Activated CD4-positive, alpha-beta T cell treated with anti-CD3 and anti-CD28 coated beads, Interleukin-2, amount 50 U/mL, for 1 hour (primary cell): ENCODE data around the gene JCAD.
"Not testable (repeated sequence)": the region's sequence is repeated elsewhere in the genome, so short reads cannot be mapped to it uniquely, and the experiment has no call there.

Source experiments
- DNase-seq: peaks from one replicate; pipeline ENCODE4 v3.0.0-alpha.2; 2020

Gene JCAD

DNA sequence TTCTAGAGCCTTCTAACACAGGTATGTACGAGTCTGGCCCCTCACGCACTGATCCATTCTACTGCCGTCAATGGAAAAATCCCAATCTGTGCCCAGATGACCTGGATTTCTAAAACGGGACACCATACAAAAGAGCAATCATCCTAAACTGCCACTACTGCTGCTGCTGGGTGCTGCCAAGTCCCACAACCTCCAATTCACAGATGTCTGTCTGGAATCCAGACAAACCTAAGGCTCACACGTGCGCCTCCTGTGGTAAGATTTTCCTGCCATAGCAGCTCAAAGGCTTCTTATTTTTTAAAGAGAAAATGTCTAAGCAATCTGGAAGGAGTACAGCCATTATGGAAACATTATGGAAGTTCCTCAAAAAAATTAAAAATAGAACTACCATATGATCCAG lies 40.9 kb downstream of the JCAD start:
- DNase-seq: no peak

DNA sequence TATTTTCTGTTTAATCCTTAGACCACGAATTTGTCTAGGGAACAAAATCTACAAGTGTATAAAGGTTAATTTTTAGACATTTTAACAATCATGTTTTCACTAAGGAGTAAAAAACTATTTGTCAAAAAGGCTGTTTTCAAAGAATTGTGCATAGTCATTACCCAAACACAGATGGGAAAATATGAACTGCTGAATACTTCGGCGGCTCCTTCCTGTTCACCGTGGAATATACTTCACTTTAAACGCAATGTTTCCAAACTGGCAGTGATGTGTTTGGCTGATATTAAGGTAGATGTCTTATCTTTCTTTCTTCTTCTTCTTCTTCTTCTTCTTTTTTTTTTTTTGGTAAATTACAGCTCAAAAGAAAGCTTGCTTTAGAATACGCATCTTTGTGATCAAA lies 41.4 kb downstream of the JCAD start:
- no peak for DNase-seq

DNA sequence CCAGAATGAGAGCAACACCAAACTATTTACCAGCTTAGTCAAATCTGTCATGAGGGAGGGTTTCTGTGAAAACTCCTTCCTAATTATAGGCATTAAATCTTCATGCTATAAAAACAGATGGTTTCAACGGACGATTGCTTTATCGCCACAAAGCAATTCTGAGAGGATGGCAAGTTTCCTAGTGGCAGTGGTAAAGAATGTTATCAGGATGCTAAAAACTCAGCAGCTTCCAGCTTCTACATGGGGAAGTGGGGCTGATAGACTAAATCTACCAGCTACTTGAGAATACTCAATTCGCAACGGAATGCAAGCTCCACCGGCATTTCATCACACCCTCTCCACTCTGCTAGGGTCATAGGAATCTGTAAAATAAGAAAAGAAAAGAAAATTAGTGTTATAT lies 41.8 kb downstream of the JCAD start:
- DNase-seq: no peak

DNA sequence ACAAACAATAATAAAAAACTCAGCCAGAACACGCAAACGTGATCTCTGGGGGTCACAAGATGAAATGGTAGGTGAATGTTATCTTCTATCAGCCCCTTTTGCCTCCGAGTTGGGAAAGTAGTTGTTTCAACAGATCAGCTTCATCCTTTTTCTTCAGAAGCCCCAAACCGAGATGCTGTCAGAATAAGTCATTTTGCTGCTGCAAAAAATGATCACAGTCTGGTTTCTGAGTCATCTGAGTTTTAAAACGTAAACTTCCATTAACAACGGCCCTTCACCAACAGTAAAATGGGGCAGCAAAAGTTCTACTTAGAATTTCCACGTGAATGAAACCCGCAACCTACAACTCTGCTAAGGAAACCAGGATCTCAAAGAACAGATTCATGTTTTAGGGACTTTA lies 44.9 kb downstream of the JCAD start:
- no peak for DNase-seq

DNA sequence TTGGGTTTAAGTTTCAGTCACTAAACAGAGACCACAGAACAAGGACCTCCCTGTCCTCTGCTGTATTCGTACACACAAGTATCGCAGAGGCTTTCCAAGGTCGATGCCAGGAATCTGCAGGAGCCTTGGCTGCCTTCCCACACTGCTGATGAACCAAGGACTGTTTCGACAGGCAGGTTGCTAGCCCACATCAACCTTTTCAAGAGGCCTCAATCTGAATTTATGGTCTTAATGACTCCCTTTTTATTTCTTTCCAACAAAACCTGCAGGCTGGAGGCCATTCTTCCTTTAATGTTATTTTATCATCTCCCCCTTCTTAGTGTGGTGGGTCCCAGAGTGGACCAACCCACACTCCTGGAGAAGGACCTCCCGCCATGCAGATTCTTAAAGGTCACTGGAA lies 45.6 kb downstream of the JCAD start:
- DNase-seq: no peak

DNA sequence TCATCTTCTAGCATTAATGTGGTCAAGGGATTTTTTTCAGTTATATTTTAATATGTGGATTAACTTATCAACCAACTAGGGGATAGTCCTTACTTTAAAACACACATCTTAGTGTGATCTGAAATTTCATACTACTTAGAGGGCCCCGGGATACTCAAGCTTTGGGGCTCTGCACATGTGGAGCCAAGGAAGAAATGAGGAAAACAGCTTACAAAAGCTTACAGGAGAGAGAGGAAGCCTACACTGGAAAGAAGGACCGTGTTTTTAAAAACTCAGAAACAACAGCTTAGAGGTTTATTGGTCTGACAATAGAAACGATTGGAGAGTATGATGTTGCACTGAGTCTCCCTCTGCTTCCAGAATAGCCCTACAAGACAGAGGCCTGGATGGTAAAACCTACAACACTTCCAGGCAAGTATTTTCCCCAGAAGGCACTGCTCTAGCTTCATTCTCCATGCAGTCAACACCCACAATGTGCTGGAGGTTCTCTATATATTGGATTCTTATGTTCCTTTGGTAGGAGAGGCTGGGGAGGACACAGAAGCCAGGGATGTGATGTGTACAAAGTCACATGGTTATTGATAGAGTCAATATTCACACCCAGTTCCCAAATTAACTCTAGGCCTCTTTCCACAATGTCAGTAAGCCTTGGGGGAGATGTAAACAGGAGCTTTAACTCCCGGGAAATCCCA lies 47.3 kb downstream of the JCAD start:
- no peak for DNase-seq

DNA sequence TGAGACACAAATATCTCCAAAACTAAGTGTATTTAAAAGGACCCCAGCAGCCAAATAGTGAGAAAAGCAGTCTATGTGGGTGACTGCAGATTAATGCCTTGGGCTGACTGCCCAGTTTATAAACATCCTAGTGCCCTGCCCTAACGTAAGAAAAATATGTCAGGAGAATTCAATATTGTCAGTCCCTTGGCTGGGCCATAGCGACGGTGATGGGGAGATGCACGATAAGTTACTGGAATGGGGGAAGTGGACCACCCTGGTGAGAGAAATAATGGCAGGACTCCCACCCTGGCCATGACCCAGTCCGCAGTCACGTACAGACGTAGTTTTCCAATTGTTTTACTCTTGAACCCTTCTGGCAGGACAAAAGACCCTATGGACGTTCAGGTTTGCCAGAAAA lies 48.0 kb downstream of the JCAD start:
- no peak for DNase-seq

DNA sequence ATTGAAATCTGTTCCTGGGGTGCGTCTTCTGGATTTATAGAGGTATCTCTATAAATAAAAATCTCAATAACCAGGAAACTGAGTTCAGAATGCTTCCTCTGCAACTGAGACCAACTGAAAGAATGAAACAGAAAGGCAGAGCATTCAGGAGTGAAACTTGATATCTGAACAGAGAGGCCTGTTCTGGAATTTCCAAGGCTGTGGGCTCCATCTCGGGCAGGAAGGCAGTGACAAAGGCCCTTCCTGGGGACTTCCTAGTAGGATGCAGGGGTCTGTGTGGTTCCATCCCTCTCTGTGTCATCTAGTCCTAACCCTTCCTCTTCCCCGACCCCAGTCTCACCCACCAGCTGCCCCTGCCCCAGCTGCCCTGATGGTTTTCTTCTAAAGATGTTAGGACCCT lies 52.0 kb downstream of the JCAD start:
- DNase-seq: no peak

DNA sequence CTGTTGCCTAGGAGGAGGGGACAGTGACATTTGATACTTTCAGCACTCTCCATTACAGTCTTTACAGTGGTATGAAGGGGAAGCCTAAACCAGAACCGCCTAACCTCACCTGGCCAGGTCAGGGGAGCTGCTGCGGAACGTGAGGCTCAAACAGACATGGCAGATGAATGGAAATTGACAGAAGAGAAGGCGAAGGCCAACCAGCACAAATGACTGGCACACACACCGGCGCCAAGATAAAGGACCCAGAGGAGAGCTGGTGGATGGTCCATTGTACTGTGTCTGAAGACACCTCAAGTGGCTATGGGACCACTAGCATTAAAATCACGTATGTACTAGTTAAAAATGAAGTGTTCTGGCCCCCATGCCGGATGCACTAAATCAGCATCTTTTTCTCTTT lies 53.0 kb downstream of the JCAD start:
- no peak for DNase-seq

DNA sequence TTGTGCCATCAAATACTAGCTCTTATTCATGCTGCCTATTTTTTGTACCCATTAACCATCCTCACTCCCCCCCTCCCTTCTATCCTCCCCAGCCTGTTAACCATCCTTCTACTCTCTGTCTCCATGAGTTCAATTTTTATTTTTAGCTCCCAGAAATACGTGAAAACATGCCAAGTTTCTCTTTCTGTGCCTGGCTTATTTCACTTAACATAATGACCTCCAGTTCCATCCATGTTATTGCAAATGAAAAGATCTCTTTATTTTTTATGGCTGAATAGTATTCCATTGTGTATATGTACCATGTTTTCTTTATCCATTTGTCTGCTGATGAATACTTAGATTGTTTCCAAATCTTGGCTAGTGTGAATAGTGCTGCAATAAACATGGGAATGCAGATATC lies 54.3 kb downstream of the JCAD start:
- DNase-seq: not testable (repeated sequence)

DNA sequence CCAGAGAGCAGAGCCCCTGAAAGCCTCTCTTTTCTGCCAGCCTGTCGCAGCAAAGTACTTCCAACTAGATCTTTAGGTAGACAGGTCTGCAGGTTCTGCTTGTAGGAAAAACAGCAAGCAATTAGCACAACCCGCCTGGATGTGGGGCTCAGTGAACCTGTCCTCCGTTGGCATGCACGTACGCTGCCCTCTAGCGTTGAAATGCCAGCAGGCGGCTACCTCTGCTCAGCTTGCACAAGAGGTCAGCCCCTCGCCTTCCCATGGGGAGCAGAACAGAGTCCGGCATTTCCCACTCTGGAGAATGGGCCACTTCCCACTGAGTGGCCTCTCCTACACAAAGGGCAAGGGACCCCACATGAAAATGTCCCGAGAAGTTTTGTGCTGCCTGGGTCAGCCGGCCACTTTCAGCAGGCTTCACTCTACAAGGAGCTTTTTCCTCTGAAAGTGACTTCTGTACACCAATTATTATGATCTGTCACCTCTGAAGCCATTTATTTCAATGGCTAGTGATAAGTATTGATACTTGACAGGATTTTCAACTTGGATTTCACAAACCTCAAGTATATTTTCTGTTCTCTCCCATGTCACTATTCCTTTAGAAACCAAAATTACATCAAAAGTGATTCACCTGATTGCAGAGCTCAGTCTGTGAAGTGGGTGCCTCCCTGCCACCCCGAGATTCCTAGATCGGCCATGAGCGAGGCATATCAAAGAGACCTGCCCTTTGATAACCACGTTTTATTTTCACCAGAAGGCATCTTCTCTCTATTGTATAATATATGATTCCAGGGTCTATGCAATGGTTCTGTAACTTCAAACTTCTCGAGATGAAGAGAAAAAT lies 56.7 kb downstream of the JCAD start:
- DNase-seq: peak; percentile 58

DNA sequence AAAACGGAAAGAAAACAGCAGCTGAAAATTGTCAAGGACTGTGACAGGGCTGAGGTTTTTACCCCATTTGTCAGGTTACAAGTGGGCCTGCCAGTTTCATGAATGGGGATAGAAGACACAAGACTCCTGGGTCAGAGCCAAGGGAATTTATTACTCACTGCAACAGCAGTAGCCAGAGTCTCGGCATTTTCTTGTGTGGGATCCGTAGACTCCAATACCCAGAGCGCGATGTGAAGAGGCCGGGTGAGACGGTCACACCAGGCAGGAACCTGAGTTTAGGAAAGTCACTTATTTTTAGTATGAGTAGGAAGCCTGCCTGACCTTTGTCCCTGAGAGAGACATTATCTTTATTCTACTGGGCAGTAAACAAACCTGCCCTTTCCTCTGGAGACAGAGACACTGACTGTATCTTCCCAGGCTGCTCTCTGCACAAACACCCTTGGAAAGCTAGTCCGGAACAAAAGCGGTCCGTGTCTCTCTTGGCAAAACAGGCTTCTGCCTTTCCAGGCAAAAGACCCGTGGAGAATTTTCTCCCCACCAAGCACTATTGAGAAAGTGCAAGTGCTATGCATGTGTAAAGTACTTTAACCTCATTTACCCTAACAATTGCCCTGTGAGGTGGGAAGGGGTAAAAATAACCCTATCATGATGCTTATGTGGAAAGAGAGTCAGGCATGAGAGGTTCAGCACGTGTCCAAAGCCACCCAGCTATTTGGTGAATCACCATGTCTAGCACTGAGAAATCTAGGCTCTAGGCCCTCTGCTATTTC lies 58.4 kb downstream of the JCAD start:
- no peak for DNase-seq

DNA sequence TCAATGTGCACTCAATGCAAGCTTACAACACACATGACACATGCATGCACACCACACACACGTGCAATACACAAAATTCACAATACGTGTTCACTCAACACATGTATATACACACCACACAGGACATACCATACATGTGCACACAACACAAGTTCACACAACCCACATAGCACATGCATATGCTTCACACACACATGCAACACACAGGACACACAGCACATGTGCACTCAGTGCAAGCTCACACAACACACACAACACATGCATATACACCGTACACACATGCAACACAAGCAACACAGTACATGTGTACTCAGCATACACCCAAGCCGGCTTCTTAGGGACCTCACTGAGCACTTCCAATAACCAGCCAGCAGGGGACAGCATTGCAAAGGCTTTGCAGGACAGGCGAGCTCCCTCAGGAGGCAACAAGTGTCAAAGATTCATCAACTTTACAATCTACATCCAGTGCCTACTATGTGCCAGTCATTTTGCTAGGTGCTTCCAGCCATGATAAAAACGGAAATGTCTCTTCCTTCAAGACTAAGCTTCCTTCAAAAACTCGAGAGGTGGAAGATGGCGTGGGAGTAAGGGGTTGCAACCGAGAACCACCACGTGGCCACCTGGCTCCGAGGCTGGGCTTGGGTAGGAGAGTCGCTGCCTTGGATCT lies 61.1 kb downstream of the JCAD start:
- peak; percentile 74 for DNase-seq

DNA sequence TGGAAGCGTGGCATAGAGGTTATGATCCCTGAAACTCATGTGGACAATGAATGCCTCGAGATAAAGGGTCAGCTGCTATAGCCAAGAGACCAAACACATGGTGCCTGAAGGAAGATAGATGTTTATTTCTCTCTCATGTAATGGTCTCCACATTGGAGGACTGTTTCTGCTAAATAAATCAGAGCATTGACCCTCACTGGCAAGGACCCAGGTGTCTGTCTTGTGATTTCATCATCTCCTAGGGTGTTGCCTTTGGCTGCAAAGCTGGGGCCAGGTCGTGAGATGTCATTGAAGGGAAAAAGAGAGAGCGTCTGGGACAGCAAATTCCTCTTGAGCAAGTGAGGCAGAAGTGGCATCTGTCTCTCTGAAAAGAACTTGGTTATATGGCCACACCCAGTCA lies 64.6 kb downstream of the JCAD start:
- no peak for DNase-seq

DNA sequence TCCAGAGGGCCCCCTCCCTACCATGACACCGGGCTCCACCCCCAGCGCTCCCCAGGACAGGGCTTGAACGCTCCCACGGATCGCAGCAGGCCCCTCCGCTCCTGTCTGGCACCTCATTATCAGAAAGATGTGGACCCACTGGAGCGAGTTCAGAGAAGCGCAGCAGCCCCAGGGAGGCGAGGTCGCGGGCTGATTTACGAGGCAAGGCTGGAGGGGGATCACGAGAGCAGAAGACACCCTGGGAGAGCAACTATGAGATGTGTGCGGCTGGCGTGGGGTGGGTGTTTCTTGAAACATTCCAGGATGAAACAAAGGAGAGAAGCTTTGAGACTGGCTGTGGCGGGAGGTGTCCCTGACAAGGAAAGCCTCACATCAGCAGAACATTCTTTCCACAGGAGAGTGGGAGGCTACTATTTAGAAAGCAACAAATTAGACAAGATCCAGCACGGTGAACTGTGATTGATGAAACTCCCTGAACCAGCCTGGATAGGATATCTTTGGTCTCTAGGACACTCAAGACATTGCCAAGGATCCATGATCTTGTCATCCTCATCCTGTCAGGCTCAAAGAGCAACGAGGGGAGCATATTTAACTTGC lies 66.0 kb downstream of the JCAD start:
- no peak for DNase-seq

DNA sequence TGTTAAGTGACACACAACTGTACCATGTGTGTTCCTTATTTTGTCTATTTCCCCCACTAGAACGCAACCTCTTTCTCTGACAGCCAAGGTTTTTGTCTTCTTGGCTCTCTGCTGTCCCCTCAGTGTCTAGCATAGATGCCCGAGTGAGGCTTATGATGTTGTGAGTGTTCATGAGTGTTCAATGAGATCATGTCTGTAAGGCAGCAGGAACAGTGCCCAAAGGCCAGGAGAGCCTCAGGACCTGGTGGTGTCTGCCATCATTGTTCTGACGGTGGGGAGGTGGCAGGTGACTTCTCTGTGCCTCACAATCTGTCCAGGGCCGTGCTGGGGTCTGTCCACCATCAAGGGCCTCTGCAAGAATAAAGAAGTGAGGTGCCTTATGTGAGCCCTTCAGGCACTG lies 66.5 kb downstream of the JCAD start:
- DNase-seq: no peak

DNA sequence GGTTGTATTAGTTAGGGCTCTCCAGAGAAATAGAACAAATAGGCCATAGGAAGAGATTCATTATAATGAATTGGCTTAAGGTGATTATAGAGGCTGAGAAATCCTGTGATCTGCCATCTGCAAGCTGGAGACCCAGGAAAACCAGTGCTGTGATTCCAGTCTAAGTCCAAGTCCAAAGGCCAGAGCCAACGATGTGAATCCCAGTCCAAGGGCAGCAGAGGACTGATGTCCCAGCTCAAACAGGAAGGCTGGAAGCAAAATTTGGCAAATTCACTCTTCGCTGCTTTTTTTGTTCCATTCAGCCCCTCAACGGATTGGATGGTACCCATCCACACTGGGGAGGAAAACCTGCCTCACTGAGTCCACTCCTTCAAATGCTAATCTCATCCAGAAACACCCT lies 68.0 kb downstream of the JCAD start:
- DNase-seq: no peak

DNA sequence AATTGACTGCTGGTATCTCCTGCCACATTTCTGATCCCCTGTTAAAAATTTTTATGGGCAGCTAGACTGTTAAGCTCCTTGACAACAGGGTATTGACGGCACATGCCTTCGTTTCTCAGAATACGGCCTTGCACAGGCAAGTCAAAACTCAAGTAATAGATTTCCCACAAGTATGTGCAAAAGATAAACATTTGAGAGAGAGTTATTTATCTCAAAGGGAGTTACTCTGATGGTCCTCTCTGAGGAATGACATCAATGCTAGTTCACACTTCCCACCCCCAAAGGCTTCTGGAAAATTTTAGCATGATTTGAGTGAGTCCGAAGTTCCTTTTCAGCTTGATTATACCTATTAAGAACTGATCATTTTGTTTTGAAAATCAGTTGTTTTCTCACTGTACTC lies 71.9 kb downstream of the JCAD start:
- no peak for DNase-seq

DNA sequence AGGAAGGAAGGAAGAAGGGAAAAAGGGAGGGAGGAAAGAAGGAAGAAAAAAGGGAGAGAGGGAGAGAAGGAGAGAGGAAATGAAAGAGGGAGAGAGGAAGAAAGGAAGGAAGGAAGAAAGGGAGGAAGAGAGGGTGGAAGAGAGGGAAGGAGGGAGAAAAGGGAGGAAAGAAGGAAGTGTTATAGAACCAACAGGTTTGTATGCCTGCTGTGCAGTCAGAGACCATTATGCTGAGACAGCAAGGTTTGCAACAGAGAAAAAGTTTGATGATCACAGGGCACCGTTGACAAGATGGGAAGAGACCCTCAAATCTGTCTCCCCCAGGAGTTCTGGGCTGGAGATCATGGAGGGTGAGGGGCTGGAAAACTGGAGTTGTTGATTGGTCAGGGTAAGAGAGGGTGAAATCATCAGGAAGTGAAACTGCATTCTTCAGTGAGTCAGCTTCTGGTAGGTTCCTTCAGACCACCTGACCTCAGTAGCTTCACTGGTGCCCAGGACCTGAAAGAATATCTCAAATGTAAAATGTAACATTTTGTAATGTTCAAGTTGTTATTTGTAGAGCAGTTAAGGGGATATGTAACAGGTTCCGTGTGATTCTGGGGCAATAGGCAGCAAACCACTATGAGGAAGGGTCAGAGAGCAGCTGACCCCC lies 76.3 kb downstream of the JCAD start:
- no peak for DNase-seq

DNA sequence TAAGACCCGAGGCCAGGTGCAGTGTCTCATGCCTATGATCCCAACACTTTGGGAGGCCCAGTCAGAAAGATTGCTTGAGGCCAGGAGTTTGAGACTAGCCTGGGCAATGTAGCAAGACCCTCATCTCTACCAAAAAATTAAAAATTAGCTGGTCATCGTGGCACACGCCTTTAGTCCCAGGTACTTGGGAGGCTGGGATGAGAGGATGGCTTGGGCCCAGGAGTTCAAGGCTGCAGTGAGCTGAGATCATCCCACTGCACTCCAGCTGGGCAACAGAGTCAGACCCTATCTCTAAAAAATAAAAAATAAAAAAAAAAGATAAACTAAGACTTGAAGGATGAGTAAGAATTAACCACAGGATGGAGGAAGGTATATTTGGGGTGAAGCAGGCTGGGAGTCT lies 77.9 kb downstream of the JCAD start:
- no peak for DNase-seq

DNA sequence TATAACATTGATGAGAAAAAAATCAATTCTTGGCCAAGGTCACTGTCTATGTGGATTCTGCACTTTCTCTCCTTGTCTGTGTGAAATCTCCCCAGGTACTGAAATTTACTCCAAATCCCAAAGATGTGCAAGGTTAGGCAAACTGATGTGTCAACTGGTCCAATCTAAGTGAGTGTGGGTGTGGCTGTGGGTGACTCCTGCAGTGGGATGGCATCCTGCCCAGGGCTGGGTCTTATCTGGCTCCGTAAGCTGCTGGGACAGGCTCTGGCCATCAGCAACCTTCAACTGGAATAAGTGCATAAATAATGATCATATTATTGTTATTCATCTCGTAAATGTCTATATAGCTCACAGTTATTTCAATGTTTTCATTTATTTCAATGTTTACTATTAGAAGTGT lies 79.3 kb downstream of the JCAD start:
- no peak for DNase-seq

DNA sequence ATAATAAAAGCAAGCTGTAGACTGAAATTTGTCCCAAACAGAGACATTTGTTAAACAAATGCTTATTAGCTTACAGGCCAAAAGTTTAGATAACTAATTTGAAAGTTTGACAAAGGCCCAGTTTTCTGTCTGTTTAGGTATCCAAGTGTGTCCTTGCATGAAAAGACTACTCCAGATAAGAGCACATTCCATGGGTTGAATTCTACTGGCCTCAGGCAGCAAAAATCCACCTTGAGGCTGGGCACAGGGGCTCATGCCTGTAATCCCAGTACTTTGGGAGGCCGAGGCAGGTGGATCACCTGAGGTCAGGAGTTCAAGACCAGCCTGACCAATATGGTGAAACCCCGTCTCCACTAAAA lies 80.0 kb downstream of the JCAD start:
- not testable (repeated sequence) for DNase-seq

DNA sequence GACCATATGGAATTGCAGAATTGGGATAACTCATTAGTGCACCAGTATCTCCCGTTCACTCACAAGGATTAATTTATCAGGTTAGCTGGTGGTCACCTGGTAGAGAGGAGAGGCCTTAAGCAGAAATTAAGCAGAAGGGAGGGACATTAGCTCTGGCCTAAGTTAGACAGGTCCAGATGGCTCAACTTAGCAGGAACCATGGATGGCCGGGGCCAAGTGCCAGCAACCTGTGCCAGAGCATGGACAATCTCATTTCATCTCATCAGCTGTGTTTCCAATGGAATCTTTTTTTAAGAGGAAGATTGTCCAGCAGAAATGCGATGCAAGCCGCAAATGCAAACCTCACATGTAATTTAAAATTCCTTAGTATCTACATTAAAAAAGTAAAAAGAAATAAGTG lies 82.2 kb downstream of the JCAD start:
- DNase-seq: no peak
